Activated CD4-positive, alpha-beta T cell treated with anti-CD3 and anti-CD28 coated beads, Interleukin-2, amount 50 U/mL, for 4 hours (primary cell): ENCODE results near the gene ENDOV.

Experiments
- DNase-seq, 2 experiments: peaks; one replicate each; pipeline ENCODE4 v3.0.0-alpha.2; 2020

The ENDOV gene

DNA sequence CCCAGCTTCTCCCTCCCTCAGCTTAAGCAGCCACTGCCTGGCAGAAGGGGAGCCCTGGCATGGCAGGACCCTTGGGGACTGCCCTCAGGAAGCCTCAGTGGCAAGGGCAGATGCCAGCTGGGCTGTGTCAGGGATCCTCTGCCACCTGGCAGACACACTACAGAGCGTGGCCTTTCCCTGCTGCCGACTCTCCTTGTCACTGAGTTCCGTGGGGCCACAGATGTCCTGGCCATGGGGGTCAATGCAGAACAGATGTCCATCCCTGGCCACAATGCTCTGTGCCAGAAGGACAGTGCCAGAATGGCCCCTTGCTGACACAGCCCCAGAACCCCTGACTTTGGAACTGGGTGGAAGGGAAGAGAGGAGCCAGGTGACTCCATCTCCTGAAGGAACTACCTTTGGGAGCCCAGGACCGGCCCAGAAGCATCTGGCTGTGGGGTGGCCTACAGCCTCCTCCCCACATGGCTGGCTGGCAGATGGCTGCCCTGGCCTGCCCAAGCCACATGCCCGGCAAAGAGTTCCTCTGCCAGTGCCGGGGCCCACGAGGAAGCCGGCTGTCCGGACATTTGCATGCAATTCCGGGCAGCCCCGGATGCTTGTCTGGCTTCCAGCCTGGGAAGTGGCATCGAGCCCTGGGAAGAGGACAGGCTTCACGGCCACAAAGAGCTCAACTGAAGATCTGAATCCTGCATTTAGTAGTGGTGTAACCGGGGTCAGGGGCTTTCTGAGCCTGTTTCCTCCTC is 37.4 kb downstream of the ENDOV start:
- DNase-seq: no peak

DNA sequence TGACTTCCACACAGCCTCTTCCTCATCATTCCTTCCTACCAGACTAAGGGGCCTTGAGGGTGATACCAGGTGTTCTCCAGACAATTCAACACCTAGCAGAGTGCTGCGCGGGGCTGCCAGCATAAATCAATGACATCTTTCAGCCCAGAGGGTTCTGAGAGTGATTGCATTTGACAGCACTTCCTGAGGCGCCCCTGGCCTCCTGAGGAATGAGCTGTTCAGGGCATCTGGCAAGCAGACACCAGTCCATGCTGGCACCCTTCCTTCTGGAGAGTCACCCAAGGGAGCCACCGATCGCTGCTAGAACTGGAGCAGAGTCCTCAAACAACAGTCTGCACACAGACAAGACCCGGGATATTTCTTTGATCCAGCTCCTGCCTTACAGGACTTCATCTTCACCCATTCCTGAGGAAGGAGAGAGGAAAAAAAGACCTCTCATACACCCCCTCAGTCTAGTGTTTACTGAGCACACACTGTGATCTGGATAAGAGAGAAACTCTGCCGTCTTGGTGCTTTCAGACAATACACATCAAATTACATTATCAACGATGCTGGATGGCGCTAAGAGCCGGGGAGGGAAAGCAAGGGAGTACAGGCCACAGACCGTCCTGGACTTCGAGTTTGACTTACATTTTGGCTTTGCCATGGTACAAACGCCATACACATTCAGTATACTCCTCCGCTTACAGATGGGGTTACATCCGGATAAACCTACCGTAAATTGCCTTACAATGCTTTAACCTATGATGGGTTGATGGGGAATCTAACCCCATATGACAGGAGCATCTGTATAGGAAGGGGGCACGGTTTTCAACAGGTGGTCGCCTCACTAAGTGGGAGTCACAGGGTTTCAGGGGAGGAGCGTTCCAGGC is 38.4 kb downstream of the ENDOV start:
- DNase-seq: no peak

DNA sequence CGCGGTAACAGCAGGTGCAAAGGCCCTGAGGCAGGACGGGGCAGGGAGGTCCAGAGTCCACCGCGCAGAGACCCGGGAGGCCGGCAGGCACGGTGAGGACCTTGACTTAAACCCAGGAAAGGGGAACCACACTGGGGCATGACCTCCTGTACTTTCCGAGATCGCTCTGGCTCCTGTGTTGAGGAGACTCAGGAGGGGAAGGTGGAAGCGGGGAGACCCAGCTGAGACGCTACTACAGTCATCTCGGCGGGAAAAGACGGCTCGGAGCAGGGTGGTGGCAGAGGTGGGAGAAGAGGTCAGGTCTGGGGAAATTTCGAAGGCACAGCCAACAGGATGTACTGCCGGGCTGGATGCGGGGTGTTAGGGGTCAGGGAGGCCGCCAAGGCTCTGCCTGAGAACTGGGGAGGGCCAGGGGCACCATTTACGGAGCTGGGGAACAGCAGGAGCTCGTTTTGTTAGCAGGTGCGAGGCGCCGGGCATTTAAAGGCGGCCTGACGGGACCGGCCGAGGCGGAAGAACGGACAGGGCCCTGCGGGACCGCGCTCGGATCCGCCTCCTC is 39.1 kb downstream of the ENDOV start:
- DNase-seq: no peak

DNA sequence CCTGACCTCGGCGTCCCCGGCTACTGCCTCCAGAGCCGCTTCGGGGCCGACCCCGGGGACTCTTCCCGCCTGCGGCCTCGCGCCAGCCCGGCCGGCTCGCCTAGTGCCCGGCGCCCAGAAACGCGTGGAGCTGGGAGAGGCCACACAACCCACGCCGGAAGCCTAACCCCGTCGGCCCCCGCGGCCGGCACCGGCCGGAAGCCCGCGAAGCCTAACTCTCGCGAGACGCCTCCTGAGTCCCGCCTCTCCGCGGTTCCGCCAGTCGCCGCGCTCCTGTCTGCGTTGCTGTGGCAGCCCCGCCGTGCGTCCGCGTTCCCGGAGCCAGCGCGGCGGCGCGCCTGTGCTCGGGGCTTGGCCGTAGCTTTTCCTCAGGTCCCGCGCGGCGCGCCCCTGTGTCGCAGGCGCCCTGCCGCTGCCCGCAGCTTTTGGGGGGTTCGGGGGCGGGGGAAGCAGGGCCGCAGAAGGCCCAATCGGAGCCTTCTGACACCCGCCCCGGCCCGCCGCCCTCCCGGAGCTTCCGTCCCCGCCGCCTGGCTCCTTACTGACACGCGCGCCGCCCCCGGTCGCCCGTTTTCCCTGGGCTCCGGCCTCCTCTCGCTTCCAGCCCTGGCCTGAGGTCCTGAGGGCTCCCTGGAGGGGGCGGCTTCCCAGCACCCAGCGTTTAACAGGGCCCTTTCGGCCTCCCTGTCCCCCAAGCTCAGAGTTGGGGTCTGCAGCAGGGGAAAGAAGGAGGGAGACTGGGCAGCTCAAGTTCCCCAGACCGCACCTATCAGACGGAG is 39.8 kb downstream of the ENDOV start:
- peak; percentile 92 to 94 for DNase-seq

DNA sequence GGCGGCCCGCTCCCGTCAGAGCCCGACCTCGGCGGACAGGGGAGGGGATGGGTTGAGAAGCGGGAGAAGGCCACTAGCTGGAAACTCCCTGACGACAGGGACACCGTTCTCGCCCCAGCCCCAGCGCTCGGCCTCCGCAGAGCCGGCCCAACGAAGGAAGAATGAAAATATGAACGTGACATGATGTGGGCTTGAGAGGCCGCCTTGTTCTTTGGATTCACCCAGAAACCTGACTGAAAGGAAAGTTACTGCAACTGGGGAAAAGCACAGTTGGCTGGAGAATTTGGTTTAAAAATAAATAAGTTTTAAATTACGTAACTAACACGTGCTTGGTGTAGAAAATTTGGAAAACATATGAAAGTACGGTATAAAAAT is 40.4 kb downstream of the ENDOV start:
- DNase-seq: peak in 1 of 2 experiments; percentile 15

DNA sequence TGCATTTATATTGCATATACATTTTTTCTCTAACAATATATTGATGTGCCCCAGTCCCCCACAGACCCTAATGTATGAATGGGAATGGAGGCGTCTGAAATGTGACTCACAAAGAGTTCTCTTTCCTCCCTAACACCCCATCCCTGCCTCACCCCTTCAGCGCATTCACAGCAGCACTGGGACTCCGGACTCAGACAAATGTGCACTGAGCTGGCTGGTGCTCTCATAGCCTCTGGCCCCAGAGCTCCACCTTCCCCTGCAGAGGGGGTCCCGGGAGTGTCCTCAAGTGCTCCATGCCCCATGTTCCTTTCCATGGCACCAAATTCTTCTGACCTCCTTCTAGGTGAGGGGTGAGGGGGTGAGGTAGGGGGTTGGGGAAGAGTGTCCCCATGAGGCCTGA is 40.8 kb downstream of the ENDOV start:
- no peak for DNase-seq

DNA sequence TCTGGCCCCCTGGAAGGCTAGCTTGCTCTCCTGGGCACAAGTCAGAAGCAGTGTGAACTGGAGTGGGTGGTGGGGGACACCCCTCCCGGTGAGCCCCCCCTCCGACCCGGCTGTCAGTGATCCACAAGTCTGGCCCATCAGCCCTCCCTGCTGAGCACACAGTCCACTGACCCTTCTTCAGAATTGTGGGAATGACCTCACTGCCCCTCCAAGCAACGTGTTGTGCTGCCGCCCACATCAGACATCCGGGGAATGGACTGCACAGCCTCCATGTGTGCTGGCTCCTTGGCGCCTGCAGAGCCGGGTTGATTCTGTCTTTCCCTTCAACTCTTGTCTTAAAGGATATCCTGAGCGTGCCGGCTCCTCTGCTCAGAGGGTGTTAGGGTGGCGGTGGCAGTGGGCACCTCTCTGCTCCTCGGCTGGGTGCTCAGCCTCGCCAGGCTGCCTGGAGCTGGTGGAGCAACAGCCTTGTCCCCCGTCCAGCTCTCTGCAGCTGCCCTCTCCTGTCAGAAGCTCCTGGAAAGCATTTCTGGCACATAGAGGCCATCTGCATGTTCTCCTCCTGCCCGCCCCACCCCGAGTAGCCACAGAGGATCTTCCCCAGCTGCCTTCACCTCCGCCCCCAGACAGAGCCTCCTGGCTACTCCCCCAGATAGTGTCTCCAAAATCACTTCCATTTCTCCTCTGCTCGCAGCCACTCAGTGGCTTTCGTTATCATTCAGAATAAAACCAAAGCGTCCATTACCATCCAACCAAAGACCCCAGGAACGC is 41.7 kb downstream of the ENDOV start:
- no peak for DNase-seq

DNA sequence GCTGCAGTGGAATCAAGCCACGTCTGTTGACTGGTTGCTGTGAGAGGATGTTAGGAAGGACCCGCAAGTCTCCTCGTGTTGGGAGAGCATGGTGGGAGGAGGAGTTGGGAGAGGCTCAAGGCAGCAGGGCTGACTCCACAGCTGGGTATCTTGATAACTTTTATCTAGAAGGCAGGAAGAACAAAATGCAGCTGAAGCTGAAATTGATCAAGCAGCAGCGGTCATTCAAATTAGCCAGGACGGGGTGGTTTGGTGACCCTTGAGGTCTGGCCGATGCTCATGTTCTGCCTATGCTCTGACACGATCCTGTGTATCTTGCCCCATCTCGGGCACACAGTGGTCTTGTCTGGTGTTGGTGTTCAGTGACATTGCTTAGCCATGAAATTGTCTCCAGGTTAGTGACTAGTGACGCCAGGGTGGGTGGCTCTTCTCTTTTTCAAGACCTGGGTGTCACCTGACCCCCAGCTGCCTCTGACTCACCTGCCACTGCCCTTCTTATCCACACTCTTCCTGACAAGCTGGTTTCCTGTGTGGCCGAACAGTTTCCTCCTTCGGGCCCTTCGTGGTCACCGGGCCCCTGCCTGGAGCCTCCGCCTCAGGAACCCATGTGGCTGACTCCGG is 42.4 kb downstream of the ENDOV start:
- DNase-seq: no peak

DNA sequence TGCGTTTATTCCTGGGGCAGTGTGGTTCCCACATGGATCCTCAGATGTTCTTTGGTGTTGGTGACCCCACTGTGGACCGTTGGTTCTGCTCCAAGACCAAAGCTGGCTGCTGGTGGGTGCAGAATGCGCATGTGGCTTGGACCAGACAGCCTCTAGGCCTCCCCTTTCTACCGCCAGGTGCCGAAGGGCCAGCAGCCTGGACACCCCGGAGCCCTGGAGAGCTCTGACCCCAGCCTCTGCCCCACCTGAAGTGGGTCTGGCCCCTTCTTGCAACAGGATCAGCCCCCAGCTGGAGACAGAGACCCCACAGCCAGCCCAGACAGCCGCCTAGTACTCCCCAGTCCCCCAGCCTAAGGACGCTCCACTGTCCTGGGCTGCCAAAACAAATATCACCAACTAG is 43.0 kb downstream of the ENDOV start:
- DNase-seq: no peak

DNA sequence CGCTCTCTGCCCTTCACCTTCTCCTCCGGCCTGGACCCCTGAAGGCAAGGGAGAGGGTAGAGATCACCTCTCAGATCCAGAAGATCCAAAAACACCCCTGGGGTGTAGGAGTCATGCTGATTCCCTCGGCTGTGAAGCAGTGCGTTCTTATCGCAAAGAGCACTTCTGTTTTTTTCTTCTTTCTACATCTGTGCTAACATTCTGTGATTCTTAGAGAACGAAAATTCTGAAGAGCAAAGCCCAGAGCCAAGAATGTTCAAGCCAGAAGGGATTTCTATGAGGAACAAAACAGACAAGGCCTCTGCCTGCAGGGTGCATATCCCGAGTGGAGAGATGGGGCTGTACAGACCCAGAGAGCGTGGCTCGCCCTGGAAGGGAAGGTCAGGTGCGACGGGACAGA is 44.3 kb downstream of the ENDOV start:
- DNase-seq: no peak

DNA sequence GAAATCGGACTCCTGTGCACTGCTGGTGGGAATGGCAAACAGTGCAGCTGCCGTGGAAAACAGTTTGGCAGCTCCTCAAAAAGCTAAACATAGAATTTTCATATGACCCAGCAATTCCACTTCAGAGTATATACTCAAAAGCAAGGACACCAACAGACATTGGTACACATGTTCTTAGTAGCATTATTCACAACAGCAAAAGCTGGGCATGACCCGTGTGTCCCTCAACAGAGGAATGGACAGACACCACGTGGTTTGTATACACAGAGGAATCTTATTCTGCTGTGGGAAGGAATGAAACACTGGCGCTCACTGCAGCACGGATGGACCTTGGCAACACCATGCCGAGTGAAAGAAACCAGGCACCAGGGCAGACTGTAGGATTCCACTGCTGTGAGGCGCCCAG is 45.5 kb downstream of the ENDOV start:
- DNase-seq: no peak

DNA sequence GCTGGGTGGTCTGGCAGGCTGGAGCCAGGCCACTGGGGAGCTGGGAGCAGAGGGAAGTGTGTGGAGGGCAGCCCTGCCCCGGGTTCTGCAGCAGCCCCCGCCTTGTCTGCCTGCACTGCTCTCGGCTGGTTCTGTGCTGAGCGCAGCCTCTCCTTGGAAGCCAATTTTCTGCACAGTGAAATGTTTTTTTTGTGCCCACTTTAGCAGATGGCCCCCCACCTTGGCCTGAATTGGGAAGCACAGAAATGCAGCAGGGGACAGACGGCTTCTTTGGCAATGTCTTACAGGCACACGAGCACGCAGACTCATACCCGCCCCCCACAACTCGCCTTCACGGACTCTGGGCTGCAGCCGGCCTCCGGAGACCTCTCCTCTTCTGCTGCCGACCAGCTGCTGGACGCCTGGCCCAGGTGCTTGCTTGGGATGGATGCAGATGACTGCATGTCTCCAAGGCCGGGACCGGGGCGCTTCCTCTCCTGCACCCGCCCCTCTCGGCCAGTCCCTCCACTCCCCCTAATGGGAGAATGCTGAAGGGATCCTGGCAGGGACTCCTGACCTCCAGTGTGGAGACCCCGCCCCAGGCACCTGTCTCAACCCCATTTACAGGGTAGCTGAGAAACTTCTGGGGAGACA is 46.7 kb downstream of the ENDOV start:
- no peak for DNase-seq

DNA sequence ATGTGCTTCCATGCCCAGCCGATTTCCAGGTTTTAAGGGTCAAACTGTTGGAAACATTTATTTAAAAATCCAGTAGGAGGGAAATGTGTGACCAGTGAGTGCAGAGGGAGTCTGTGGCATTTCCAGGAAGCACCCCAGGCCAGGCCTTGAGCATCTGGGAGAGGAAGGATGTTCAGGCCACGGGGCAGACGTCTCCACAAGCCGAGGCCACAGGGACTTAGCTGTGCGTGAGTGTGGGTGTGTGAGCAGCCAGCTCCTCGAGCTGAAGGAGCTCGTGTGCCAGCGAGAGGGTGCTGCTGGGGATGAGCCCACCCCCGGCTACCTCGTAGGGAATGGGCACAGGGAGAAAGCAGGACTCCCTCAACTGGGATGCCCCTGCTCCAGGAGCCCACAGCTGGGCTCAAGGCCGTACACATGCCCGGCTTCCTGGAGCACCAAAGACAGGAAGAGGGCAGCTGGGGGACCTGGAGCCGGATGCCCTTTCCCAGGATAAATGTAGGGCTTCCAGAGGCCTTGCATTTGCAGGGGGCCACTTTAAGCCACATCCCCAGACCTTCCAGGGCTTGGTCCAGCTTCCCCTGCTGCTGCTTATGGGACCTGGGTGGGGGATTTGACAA is 48.9 kb downstream of the ENDOV start:
- no peak for DNase-seq

DNA sequence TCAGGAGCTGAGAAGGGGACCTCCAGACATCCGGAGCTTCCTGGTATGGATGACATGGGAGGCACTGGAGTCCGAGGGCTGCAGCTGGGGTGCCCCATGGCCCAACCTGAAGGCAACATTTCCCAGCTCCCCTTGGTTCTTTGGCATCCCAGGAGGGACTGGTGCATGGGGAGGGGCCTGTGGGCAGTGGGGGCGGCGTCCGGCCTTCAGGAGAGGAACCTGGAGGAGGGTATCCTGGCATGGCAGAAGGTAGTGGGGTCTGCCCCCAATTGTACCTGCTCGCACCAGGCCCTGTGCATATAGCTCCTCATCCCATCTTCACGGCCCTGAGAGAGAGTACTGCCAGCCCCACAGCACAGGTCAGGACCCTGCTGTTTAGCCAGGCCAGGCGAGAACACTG is 49.5 kb downstream of the ENDOV start:
- no peak for DNase-seq

DNA sequence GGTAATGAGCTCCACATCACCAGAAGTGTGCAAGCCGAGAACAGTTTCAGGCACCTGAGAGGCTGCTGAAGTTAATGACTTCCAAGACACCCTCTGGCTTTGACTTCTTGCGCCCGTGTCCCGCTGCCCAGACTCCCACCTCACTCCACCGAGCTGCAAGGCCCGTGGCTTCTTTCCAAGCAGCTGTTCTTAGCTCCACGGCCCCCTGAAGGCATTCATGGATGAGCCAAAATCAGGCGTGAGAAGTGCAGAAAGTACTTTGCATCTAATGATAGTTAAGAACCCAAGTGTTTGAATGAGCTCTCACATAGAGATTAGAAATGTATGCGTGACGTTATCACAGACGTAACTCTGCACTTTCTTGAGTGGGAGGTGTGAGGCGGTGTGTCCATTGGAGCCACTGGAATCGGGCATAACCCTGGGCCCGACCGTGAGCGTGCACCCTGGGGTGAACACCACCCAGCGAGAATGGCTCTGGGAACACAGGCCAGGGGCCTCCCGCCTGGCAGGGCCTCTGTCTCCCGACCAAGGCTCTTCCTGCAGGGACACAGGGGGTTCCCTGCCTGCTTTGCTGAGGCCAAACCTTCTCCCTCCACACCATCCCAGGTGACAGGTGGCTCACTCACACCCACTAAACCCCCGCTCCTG is 50.5 kb downstream of the ENDOV start:
- no peak for DNase-seq

DNA sequence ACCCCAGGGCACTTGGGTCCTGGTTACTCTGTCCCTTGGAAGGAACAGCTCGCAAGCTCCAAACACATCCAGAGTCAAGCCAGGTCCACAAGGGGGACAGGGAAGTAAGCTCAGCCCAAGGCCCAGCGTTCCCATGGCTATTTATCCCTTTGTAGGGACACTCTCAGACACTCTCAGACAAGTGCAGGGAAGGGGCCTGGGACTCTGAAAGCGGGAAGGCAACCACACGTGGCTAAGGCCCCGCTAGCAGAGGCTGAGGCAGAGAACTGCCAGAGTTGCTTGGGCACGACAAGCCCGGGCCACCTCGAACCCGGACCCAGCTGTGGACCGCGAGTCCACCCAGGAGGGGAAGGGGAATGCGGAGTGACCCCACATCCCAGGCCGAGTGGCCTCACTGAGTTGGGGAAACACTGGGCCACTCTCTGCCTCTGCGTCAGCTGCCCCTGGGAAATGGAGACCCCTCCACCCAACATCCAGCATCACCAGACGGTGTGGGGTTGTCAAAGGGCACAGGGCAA is 51.3 kb downstream of the ENDOV start:
- DNase-seq: no peak

DNA sequence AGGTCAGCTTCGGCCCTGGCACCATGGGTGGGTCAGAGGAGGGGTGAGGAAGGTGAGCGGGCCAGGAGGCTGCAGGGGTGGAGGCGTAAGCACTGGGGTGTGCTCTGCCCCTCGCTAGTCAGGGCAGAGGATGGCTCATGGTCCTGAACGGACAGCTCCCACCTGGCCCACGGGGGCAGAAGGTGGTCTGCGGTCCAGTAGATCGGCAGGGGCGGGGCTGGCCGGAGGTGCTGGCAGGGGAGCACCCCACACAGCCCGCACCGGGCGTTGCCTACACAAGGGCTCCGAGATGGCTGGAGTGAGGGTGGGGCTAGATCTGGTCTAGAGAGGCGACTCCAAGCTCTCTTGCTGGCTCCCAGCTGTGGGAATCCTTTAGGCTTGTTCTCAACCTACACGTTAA is 53.3 kb downstream of the ENDOV start:
- DNase-seq: no peak

DNA sequence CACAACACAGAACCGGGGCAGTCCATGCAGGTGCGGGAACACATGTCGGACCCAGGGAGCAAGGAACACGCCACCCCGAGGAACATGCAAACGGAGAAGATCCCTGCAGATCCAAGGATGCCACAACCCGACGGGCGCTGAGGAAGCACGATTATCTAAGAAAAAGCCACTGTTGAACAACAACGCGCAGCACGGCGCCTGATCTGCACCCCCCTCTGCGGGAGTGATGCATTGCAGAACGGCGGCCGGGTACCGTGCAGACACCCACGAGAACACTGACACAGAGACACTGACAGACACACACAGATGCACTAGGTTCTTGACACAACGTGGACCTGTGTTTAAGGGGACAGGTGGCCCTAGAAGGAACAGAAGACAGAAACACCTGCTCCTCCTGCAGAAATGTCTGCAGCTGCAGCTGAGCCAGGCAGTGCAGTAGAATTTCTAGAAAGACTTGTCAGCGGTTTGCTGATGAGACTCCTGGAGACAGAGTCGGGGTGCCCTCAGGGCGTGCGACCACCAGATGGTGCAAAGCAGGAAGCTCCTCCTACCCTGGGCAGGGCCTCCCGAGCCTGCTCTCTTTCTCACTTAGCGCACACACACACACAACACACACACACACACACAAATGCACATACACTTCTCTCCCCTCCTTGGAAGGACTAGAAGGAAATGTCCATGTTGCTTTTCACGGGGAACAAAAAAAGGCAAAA is 54.0 kb downstream of the ENDOV start:
- DNase-seq: no peak

DNA sequence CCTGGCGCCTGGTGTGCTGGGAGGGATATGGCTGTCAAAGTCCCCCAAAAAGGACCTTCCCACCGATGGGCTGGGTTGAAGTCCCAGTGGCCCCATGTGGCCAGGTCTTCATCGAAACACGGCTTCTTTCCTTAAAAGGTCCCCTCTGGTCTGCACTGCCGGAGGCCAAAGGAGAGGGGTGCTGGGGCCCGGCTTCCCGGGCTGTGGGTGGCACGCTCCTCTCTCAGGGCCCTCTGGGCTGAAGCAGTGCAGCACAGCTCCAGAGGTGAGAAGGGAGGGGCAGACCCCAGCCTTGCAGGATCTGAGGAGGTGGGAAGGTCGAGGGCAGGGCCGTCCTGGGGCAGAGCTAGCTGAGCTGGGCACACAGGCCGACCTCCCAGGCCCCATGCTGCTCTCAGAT is 54.7 kb downstream of the ENDOV start:
- no peak for DNase-seq

DNA sequence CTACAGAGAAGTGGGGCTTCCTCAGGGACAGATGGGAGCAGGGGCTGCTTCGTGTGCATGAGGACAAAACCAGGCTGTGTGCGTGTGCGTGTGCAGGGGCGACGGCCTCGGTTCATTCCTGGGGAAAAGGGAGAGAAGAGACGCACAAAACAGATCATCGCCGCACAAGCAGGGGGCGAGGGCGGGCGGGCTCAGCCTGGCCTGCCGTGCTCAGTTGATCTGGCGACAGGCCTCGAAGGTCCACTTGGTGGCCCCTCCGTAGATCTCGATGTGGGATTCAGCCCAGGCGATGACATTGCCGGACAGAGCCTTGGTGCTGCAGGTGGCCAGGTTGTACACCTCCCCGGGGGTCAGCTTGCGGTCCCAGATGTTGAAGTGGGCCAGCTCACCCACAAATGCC is 55.6 kb downstream of the ENDOV start:
- DNase-seq: no peak
